H9 (cell line): ENCODE data around the gene TGIF1. TPM values are rescaled to one million over a fixed set of nuclear protein-coding genes. Genes with fewer than 3 reads are reported as not detected.
A peak's percentile ranks its signal among the peaks of the same experiment; 100 is the strongest.

ENCODE experiments used
- DNase-seq: peaks from one replicate; pipeline ENCODE4 v3.0.0-alpha.2; 2017
- H2AFZ ChIP-seq: one replicate; pipeline ENCODE4 v1.6.1; 2013; ENCODE audit warnings: mild to moderate bottlenecking, low read length, control low read depth, moderate library complexity
- H2AK5ac ChIP-seq: 2 replicates; pipeline ENCODE4 v1.6.1; 2013; ENCODE audit warnings: low read length, control low read depth, mixed read lengths; ENCODE audit not compliant: insufficient read length
- H2BK120ac ChIP-seq: one replicate; pipeline ENCODE4 v1.6.1; 2013; ENCODE audit warnings: low read depth, mild to moderate bottlenecking, low read length, control low read depth, inconsistent platforms; ENCODE audit not compliant: poor library complexity, severe bottlenecking
- H2BK12ac ChIP-seq: 2 replicates; pipeline ENCODE4 v1.6.1; 2013; ENCODE audit warnings: low read length, control low read depth, mixed read lengths, low read depth; ENCODE audit not compliant: insufficient read length
- H2BK15ac ChIP-seq: 2 replicates; pipeline ENCODE4 v1.6.1; 2013; ENCODE audit warnings: low read depth, low read length, control low read depth
- H2BK20ac ChIP-seq: one replicate; pipeline ENCODE4 v1.6.1; 2013; ENCODE audit warnings: low read depth, mild to moderate bottlenecking, low read length, control low read depth, inconsistent platforms; ENCODE audit not compliant: poor library complexity, severe bottlenecking
- H2BK5ac ChIP-seq: 2 replicates; pipeline ENCODE4 v1.6.1; 2013; ENCODE audit warnings: low read length, control low read depth, mixed read lengths; ENCODE audit not compliant: insufficient read length
- H3K14ac ChIP-seq: 2 replicates; pipeline ENCODE4 v1.6.1; 2013; ENCODE audit warnings: low read length, control low read depth; ENCODE audit not compliant: insufficient read depth
- H3K18ac ChIP-seq: 2 replicates; pipeline ENCODE4 v1.6.1; 2013; ENCODE audit warnings: low read depth, mild to moderate bottlenecking, mixed read lengths, low read length, control low read depth; ENCODE audit not compliant: insufficient read length
- H3K23ac ChIP-seq: 2 replicates; pipeline ENCODE4 v1.6.1; 2013; ENCODE audit warnings: low read length, control low read depth, mixed read lengths, low read depth; ENCODE audit not compliant: insufficient read length
- H3K23me2 ChIP-seq: 2 replicates; pipeline ENCODE4 v1.6.1; 2013; ENCODE audit warnings: low read depth, mild to moderate bottlenecking, mixed read lengths, low read length, control low read depth; ENCODE audit not compliant: insufficient read length, poor library complexity, severe bottlenecking
- H3K27ac ChIP-seq: 2 replicates; pipeline ENCODE4 v1.5.1; 2013; ENCODE audit warnings: low read length, control low read depth, mixed read lengths, low read depth; ENCODE audit not compliant: insufficient read length
- H3K27me3 ChIP-seq: 2 replicates; pipeline ENCODE4 v1.6.1; 2013; ENCODE audit warnings: low read length, control low read depth, inconsistent platforms; ENCODE audit not compliant: insufficient read depth
- H3K4ac ChIP-seq: 2 replicates; pipeline ENCODE4 v1.6.1; 2013; ENCODE audit warnings: low read depth, mild to moderate bottlenecking, control low read depth, inconsistent platforms, low read length, moderate library complexity
- H3K4me1 ChIP-seq: 2 replicates; pipeline ENCODE4 v1.6.1; 2013; ENCODE audit warnings: low read length, control low read depth, inconsistent platforms; ENCODE audit not compliant: insufficient read depth
- H3K4me2 ChIP-seq: 2 replicates; pipeline ENCODE4 v1.6.1; 2013; ENCODE audit warnings: low read length, control low read depth, mixed read lengths; ENCODE audit not compliant: insufficient read length, insufficient read depth
- H3K56ac ChIP-seq: 2 replicates; pipeline ENCODE4 v1.6.1; 2013; ENCODE audit warnings: low read depth, mild to moderate bottlenecking, mixed read lengths, low read length, control low read depth; ENCODE audit not compliant: insufficient read length
- H3K79me1 ChIP-seq: 2 replicates; pipeline ENCODE4 v1.6.1; 2013; ENCODE audit warnings: low read depth, mild to moderate bottlenecking, moderate library complexity, low read length, control low read depth, inconsistent platforms; ENCODE audit not compliant: insufficient read depth, poor library complexity, severe bottlenecking
- H3K79me2 ChIP-seq: 2 replicates; pipeline ENCODE4 v1.6.1; 2013; ENCODE audit warnings: low read length, control low read depth, inconsistent platforms; ENCODE audit not compliant: insufficient read depth
- H3K9ac ChIP-seq: 2 replicates; pipeline ENCODE4 v1.6.1; 2013; ENCODE audit warnings: low read length, control low read depth, mixed read lengths; ENCODE audit not compliant: insufficient read length; ENCODE audit errors: extremely low read depth
- H3K9me3 ChIP-seq: one replicate; pipeline ENCODE4 v1.6.1; 2013; ENCODE audit warnings: low read depth, low read length, inconsistent platforms; ENCODE audit not compliant: control insufficient read depth
- H3T11ph ChIP-seq: one replicate; pipeline ENCODE4 v1.6.1; 2013; ENCODE audit warnings: mild to moderate bottlenecking, low read length, control low read depth, inconsistent platforms
- H4K20me1 ChIP-seq: one replicate; pipeline ENCODE4 v1.6.1; 2013; ENCODE audit not compliant: control insufficient read depth, insufficient read length, insufficient read depth
- H4K5ac ChIP-seq: 2 replicates; pipeline ENCODE4 v1.6.1; 2013; ENCODE audit warnings: low read depth, mild to moderate bottlenecking, mixed read lengths, low read length, control low read depth; ENCODE audit not compliant: insufficient read length
- H4K8ac ChIP-seq: replicated peaks from 2 replicates; pipeline ENCODE4 v1.6.1; 2013; ENCODE audit warnings: low read length, control low read depth, mixed read lengths, low read depth; ENCODE audit not compliant: insufficient read length
- H4K91ac ChIP-seq: 2 replicates; pipeline ENCODE4 v1.6.1; 2013; ENCODE audit warnings: low read depth, mild to moderate bottlenecking, moderate library complexity, mixed read lengths, low read length, control low read depth; ENCODE audit not compliant: insufficient read length
- H3K27ac Mint-ChIP-seq, 3 experiments: 2 replicates in 2 of 3; 3 replicates in 1 of 3; pipeline ENCODE4 v1.8.0; 2020 to 2021; ENCODE audit warnings: mixed read lengths in 3 of 3, mild to moderate bottlenecking in 1 of 3, moderate library complexity in 1 of 3
- H3K27me3 Mint-ChIP-seq: 2 replicates; pipeline ENCODE4 v1.8.0; 2021; ENCODE audit warnings: low read depth, mild to moderate bottlenecking, moderate library complexity, mixed read lengths
- H3K36me3 Mint-ChIP-seq, 3 experiments: 2 replicates in 2 of 3; 3 replicates in 1 of 3; pipeline ENCODE4 v1.8.0; 2020 to 2021; ENCODE audit warnings: low read depth in 3 of 3, mixed read lengths in 3 of 3; ENCODE audit not compliant: insufficient read depth in 1 of 3
- H3K4me1 Mint-ChIP-seq, 2 experiments: 2 replicates each; pipeline ENCODE4 v1.8.0; 2020; ENCODE audit warnings: mixed read lengths in 2 of 2
- H3K4me3 Mint-ChIP-seq, 2 experiments: 2 replicates in 1 of 2; 3 replicates in 1 of 2; pipeline ENCODE4 v1.8.0; 2020 to 2021; ENCODE audit warnings: mild to moderate bottlenecking in 2 of 2, mixed read lengths in 2 of 2, moderate library complexity in 1 of 2
- H3K9me3 Mint-ChIP-seq, 2 experiments: 2 replicates in 1 of 2; 3 replicates in 1 of 2; pipeline ENCODE4 v1.8.0; 2020; ENCODE audit warnings: mild to moderate bottlenecking in 2 of 2, mixed read lengths in 2 of 2, moderate library complexity in 1 of 2
- WGBS: extraction: QIAGEN DNeasy Blood & Tissue Kit; methylation state at CpG from one replicate; pipeline ENCODE4 v1.1.7; 2013; ENCODE audit warnings: missing lambda C conversion rate, low lambda C conversion rate, mixed read lengths; ENCODE audit not compliant: insufficient read length; ENCODE audit errors: extremely low coverage; 5-methylcytosine and 5-hydroxymethylcytosine counted together
- total RNA-seq: library from RNA; stranded (reverse); gene quantifications from 2 replicates; pipeline ENCODE4 v1.2.1, GENCODE V29; 2021
- TF ChIP-seq, protein P1 (sequence below): fragments of 200-600 bp; sonication (generic); conservative IDR thresholded peaks from 3 replicates; pipeline ENCODE4 v1.8.0; 2021; ENCODE audit warnings: antibody characterized with exemption, mild to moderate bottlenecking

TGIF1 gene
- total RNA-seq, 1 experiment from 2014 or later, result 261 TPM

DNA sequence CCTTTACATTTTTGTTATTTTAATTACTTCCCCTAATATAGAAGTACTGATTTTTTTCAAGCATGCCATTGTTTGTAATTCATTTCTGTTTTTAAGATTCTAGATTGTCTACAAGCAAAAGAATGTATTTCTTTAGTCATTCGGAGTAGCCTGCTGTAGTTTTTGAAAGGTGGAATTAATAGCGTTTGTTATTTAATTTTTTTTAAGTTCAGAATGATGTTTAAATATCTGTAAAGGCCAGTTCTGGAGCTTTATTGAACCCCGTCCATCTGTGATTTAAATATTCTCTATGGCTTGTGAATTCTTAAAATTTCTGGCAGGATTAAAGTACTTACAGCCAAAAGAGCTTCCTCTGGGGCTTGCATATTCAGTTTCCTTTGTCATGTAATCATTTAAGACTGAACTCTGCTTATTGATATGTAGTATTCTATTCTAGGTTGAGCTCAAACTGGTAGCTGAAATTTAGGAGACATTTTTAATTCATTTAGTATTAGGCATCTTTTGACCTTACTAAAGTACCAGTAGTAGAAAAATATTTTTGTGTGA is 5.2 kb downstream of the TGIF1 start:
- no peak overlapping the region for H2BK15ac ChIP-seq
- no peak overlapping the region for H2AK5ac ChIP-seq
- no peak overlapping the region for H3T11ph ChIP-seq
- no peak overlapping the region for H3K9ac ChIP-seq
- no peak overlapping the region for H3K14ac ChIP-seq
- no peak overlapping the region for H3K56ac ChIP-seq
- no peaks in the 10 kb centered on the region for H3K9me3 ChIP-seq
- no peak for DNase-seq
- H2BK12ac ChIP-seq, result no peak overlapping the region
- peak overlapping the region; percentile 12 for H3K27ac ChIP-seq
- no peak overlapping the region for H3K23ac ChIP-seq
- no CpG with 5 or more reads among the region's 3 CpGs for WGBS
- H3K79me1 ChIP-seq, result peaks cover 4% of the 10 kb centered on the region
- TF ChIP-seq, protein P1, sequence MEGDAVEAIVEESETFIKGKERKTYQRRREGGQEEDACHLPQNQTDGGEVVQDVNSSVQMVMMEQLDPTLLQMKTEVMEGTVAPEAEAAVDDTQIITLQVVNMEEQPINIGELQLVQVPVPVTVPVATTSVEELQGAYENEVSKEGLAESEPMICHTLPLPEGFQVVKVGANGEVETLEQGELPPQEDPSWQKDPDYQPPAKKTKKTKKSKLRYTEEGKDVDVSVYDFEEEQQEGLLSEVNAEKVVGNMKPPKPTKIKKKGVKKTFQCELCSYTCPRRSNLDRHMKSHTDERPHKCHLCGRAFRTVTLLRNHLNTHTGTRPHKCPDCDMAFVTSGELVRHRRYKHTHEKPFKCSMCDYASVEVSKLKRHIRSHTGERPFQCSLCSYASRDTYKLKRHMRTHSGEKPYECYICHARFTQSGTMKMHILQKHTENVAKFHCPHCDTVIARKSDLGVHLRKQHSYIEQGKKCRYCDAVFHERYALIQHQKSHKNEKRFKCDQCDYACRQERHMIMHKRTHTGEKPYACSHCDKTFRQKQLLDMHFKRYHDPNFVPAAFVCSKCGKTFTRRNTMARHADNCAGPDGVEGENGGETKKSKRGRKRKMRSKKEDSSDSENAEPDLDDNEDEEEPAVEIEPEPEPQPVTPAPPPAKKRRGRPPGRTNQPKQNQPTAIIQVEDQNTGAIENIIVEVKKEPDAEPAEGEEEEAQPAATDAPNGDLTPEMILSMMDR, result no peak; the same call in 2 of the 3 replicates
- H3K9me3 Mint-ChIP-seq, result peaks cover 4 to 16% of the 10 kb centered on the region in 2 experiments; a peak in 4 of 5 replicates
- peaks cover 73 to 78% (median 73%) of the 10 kb centered on the region in 3 experiments for H3K36me3 Mint-ChIP-seq
- H3K79me2 ChIP-seq, result peaks cover 41% of the 10 kb centered on the region; the same call in 1 of the 2 replicates
- H3K4me2 ChIP-seq, result peak overlapping the region; percentile 14
- H4K8ac ChIP-seq, result no peak overlapping the region
- no peak overlapping the region for H2BK5ac ChIP-seq
- H3K23me2 ChIP-seq, result peaks cover 17% of the 10 kb centered on the region
- peaks cover 55 to 57% of the 10 kb centered on the region in 2 experiments for H3K4me1 Mint-ChIP-seq
- peak overlapping the region in 2 of 3 experiments; percentile 97 to 99; a peak in 5 of 7 replicates for H3K27ac Mint-ChIP-seq
- H2AFZ ChIP-seq, result no peak overlapping the region
- no peak overlapping the region for H3K18ac ChIP-seq
- peaks cover 2% of the 10 kb centered on the region; the same call in 1 of the 2 replicates for H3K27me3 Mint-ChIP-seq
- H3K4ac ChIP-seq, result no peak overlapping the region
- peak overlapping the region; percentile 98 to 99 for H3K4me3 Mint-ChIP-seq
- H3K4me1 ChIP-seq, result peaks cover 11% of the 10 kb centered on the region; the same call in 1 of the 2 replicates
- no peaks in the 10 kb centered on the region for H3K27me3 ChIP-seq
- no peak overlapping the region for H2BK20ac ChIP-seq
- H4K20me1 ChIP-seq, result no peaks in the 10 kb centered on the region
- H4K5ac ChIP-seq, result no peak overlapping the region
- no peak overlapping the region for H2BK120ac ChIP-seq
- no peak overlapping the region for H4K91ac ChIP-seq
